Thoracic aorta (tissue), 2 donors: ENCODE measurements around the gene NUMB. TPM values are rescaled to one million over a fixed set of nuclear protein-coding genes. Genes with fewer than 3 reads are reported as not detected.
"Not testable (repeated sequence)": the region's sequence is repeated elsewhere in the genome, so short reads cannot be mapped to it uniquely, and the experiment has no call there.

Experiments used
- ATAC-seq: fragments of 150-250 bp; one replicate; pipeline ENCODE4 v1.8.0; 2017; ENCODE audit warnings: low read depth; ENCODE audit not compliant: insufficient number of reproducible peaks, low FRiP score
- DNase-seq: peaks from one replicate; pipeline ENCODE4 v3.0.0-alpha.2; 2020; ENCODE audit warnings: low spot score
- H3K27ac ChIP-seq, 2 donors: fragments of 200-600 bp; sonication (generic); 1 replicate in 1 of 2; 2 replicates in 1 of 2; pipeline ENCODE4 v1.5.1; 2016; ENCODE audit warnings: mild to moderate bottlenecking in 2 of 2, moderate library complexity in 2 of 2
- H3K27me3 ChIP-seq: fragments of 200-600 bp; sonication (generic); replicated peaks from 2 replicates; pipeline ENCODE4 v1.6.0; 2016; ENCODE audit warnings: mild to moderate bottlenecking; ENCODE audit not compliant: insufficient read depth
- H3K36me3 ChIP-seq: fragments of 200-600 bp; sonication (generic); one replicate; pipeline ENCODE4 v1.5.1; 2016
- H3K4me1 ChIP-seq, 2 donors: fragments of 200-600 bp; sonication (generic); 1 replicate in 1 of 2; 2 replicates in 1 of 2; pipeline versions ENCODE4 v1.5.1 to v1.6.0; 2016; ENCODE audit warnings: low read depth in 2 of 2, mild to moderate bottlenecking in 1 of 2; ENCODE audit not compliant: control insufficient read depth in 1 of 2
- H3K4me3 ChIP-seq: fragments of 200-600 bp; sonication (generic); 2 replicates; pipeline ENCODE4 v1.5.1; 2016; ENCODE audit warnings: mild to moderate bottlenecking
- H3K9me3 ChIP-seq: fragments of 200-600 bp; sonication (generic); 2 replicates; pipeline ENCODE4 v1.5.1; 2016
- CTCF ChIP-seq: fragments of 200-600 bp; sonication (generic); IDR thresholded peaks from one replicate; pipeline ENCODE4 v1.5.1; 2019; ENCODE audit warnings: antibody characterized with exemption
- total RNA-seq, 2 donors: library from RNA; depleted of rRNA; stranded (reverse); fragments of >200 nt; gene quantifications; one replicate each; pipeline versions ENCODE4 v1.1.0 to v1.2.3, GENCODE V29; 2016

Gene NUMB
- total RNA-seq, 2 donors from 2014 or later = 37.0 to 65.7 TPM

GRCh38 chr14:73324533-73324932 lies 133.8 kb downstream of the NUMB start:
- H3K36me3 ChIP-seq = peaks cover 2% of the 10 kb centered on the region
- no peaks in the 10 kb centered on the region for H3K9me3 ChIP-seq
- peaks cover 0 to 5% of the 10 kb centered on the region in 2 donors for H3K4me1 ChIP-seq
- no peak overlapping the region for H3K4me3 ChIP-seq
- DNase-seq (no peak), ATAC-seq (no peak)
- no peaks in the 10 kb centered on the region for H3K27me3 ChIP-seq
- TF ChIP-seq CTCF = no peak
- H3K27ac ChIP-seq = no peak overlapping the region

- Histone ChIP-seq H3K27me3 (no peaks in the 10 kb centered on the region), H3K27ac (no peak overlapping the region), H3K4me1 (peaks cover 0 to 5% of the 10 kb centered on the region in 2 donors), H3K36me3 (peaks cover 2% of the 10 kb centered on the region), H3K4me3 (no peak overlapping the region), H3K9me3 (no peaks in the 10 kb centered on the region)
- TF ChIP-seq CTCF = no peak
- ATAC-seq (no peak), DNase-seq (no peak)
These were observed 134.4 kb downstream of the NUMB start for GRCh38 chr14:73323896-73324399.

- no peak for ATAC-seq
- H3K36me3 ChIP-seq = no peaks in the 10 kb centered on the region
- no peak for DNase-seq
- no peak for TF ChIP-seq CTCF
- peaks cover 0 to 3% of the 10 kb centered on the region in 2 donors for H3K4me1 ChIP-seq
- H3K27me3 ChIP-seq = no peaks in the 10 kb centered on the region
- H3K27ac ChIP-seq = no peak overlapping the region
- H3K9me3 ChIP-seq = no peaks in the 10 kb centered on the region
- H3K4me3 ChIP-seq = no peak overlapping the region
These were observed 145.2 kb downstream of the NUMB start for GRCh38 chr14:73313151-73313550.

DNA sequence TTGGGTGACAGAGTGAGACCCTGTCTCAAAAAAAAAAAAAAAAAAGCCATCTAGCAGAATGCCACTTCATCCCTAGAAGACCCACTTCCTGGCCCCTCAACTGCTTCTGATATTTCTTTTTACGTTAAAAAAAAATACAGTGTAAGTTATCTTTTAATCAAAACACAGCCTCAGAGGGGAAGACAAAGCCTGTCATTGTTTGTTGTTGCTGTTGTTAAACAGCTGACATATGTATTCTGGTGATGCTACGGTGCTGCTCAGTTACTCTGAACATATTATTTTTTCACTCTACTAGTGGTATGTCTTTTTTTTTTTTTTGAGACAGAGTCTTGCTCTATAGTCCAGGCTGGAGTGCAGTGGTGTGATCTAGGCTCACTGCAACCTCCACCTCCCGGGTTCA lies 145.7 kb downstream of the NUMB start:
- no peaks in the 10 kb centered on the region for H3K27me3 ChIP-seq
- TF ChIP-seq CTCF = no peak
- H3K36me3 ChIP-seq = no peaks in the 10 kb centered on the region
- no peak overlapping the region for H3K4me3 ChIP-seq
- H3K4me1 ChIP-seq = peaks cover 0 to 3% of the 10 kb centered on the region in 2 donors
- DNase-seq = no peak
- no peak overlapping the region for H3K27ac ChIP-seq
- no peaks in the 10 kb centered on the region for H3K9me3 ChIP-seq
- no peak for ATAC-seq

GRCh38 chr14:73311708-73312030 lies 146.7 kb downstream of the NUMB start:
- DNase-seq (no peak), ATAC-seq (no peak)
- Histone ChIP-seq H3K27ac (peak overlapping the region in 1 of 2 donors; percentile 36), H3K4me3 (no peak overlapping the region), H3K4me1 (peaks cover 0 to 3% of the 10 kb centered on the region in 2 donors), H3K36me3 (no peaks in the 10 kb centered on the region), H3K9me3 (no peaks in the 10 kb centered on the region), H3K27me3 (no peaks in the 10 kb centered on the region)
- TF ChIP-seq CTCF = no peak

DNA sequence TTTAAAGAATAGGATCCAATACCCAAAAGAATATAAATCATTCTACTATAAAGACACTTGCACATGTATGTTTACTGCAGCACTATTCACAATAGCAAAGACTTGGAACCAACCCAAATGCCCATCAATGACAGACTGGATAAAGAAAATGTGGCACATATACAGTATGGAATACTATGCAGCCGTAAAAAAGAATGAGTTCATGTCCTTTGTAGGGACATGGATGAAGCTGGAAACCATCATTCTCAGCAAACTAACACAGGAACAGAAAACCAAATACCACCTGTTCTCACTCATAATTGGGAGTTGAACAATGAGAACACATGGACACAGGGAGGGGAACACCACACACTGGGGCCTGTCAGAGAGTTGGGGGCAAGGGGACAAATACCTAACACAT lies 149.1 kb downstream of the NUMB start:
- H3K27me3 ChIP-seq, H3K4me3 ChIP-seq, H3K4me1 ChIP-seq, ATAC-seq, H3K9me3 ChIP-seq, DNase-seq, H3K36me3 ChIP-seq, H3K27ac ChIP-seq: not testable (repeated sequence)
